Smooth muscle cell of the brain vasculature (primary cell): ENCODE measurements around the gene ZNF605.
"Not testable (repeated sequence)": the region's sequence is repeated elsewhere in the genome, so short reads cannot be mapped to it uniquely, and the experiment has no call there.

Source experiments
- DNase-seq: peaks from one replicate; pipeline ENCODE4 v3.0.0-alpha.2; 2012; ENCODE audit warnings: low read depth, low spot score

Gene ZNF605

GRCh38 chr12:132949936-132950837 lies 5.9 kb downstream of the ZNF605 start:
- no peak for DNase-seq

DNA sequence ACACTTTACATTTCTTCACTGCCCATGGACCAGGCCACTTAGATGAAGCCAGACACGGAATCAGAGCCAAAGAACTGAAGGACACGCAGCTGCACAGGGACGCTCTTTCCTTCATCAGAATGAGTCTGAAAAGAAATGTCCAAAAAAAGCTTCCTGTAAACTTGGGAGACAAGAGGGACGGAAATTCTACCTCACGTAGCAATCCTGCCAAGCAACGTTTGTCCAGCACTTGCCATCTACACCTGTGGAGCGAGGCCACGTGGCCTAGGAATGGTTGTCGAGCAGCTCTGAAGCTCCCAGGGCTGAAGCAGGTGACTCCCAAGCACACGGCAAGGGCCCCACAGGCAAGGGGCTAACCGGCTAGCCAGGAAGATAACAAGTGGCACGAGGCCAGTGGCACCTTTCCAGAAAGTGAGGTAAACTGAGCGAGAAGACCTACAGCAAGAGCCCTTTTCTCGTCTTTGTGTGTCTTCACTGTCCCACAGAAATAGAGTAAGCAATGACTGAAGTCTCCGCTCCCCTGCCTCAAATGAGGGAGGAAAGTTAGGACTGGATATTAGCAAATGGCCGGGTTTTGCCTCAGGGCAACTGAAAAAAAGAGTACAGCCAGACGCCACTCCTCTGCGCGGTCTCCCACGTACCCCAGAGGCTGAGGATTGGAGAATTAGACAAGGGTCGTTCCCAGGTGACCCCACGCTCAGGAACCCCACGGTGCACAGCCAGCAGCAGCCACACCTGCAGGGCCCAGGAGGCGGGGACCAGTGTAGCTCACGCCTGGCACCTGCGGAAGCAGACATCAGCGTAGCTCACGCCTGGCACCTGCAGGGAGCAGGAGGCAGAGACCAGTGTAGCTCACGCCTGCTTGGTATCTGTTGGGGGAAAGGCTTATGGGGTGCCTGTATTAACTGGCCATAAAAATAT lies 7.7 kb downstream of the ZNF605 start:
- no peak for DNase-seq

DNA sequence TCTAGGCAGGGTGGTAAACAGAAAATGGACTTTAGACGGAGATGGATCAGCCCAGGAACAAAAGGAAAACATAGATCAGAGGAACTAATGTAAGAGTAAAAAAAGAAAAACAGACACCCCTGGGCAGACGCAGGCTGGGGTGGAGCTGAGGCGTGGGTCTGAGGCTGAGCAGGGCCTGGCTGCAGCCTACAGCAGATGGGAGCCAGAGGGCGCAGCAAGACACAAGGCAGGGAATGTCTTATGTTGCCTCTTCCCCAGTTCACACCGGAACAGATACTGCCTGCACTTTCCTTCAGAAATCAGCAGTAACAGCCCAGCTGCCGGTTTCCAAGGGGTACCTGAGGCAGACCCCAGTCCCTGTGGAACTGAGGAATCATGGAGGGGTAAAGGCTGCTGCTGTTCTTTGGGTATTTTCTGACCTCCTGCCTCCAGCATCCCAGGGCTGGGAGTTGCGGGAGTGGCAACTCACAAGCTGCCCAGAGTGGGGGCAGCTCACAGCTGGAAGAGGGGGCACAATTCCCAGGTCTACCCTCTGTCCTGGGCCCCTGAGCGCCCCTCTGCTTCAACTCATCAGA lies 9.8 kb downstream of the ZNF605 start:
- no peak for DNase-seq

DNA sequence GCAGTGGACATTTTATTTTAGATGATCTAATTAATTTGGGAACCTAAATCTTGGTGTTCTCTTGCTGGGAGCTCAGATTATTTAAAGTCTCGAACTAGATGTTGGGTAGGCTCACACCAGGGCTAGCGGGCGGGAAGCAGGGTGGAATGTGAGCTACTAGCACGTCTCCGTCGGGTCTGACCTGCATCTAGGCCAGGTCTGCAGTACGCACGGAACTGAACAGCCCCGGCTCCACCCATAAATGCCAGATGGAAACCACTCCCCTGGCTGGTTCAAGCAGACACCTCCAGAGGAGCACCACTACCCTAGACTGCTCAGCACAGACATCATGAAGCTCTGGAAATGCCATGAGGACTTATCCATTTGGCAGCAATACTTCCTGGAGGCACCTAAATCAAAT lies 10.3 kb downstream of the ZNF605 start:
- no peak for DNase-seq

DNA sequence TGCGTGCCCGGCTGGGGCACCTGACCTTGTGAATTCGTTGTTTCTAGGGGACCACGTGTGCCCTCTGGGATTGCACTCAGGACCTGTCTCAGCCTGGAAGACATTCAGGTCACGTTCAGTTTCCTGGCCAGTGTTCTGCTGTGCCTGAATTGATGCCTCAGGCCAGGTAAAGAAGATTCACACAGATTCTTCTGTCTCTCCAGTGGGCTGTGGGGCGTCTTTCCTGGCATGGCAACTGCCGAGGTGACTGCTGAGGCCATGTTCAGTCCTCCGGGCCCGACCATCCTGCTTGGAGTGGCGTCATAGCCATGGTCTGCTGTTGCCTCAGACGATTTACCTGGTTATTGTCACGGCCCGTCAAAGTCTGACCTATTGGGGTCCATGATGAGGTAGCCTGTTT lies 13.5 kb downstream of the ZNF605 start:
- no peak for DNase-seq

- DNase-seq: no peak
Measured at GRCh38 chr12:132941336-132941954, 14.7 kb downstream of the ZNF605 start.

DNA sequence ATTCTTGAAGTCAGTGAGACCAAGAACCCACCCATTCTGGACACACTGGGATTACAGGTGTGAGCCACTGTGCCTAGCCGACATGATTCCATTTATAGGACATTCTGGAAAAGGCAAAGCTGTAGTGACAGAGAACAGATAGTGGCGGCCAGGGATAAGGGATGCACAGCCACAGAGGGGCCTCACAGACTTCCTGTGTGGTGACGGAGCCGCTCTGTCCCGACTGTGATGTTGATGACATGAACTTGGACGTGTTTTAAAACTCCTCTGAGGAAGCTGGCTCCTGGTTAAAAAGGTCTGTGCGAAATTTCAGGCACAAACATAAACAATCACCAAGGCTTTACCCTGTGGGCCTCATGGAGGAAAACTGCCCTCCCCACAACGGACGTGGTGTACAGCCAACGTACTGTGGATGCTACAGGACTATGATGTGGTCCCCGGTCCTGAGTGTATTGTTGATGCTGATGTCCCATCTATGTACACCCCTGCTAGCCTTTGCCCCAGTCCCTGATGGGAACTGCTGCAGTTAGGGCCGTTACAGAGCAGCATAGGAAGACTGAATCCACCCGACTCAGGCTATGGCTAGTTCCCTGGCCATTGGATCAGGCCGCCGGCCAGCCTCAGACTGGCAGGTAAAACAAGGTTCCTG lies 15.9 kb downstream of the ZNF605 start:
- DNase-seq: no peak

DNA sequence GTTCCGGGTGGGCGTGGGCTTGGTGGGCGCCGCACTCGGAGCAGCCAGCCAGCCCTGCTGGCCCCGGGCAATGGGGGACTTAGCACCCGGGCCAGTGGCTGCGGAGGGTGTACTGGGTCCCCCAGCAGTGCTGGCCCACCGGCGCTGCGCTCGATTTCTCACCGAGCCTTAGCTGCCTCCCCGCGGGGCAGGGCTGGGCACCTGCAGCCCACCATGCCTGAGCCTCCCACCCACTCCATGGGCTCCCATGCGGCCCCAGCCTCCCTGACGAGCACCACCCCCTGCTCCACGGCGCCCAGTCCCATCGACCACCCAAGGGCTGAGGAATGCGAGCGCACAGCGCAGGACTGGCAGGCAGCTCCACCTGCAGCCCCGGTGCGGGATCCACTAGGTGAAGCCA lies 17.3 kb downstream of the ZNF605 start:
- not testable (repeated sequence) for DNase-seq

GRCh38 chr12:132937476-132937875 lies 18.6 kb downstream of the ZNF605 start:
- DNase-seq: no peak

DNA sequence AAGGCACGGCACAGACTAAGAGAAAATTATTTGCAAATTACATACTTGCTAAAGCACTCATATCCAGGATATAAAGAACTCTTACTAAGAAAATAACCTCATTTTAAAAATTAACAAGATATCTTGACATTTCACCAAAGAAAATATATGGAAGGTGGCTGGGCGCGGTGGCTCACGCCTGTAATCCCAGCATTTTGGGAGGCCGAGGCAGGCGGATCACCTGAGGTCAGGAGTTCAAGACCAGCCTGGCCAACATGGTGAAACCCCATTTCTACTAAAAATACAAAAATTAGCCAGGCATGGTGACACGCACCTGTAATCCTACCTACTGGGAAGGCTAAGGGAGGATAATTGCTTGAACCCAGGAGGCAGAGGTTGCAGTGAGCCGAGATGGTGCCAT lies 19.2 kb downstream of the ZNF605 start:
- DNase-seq: not testable (repeated sequence)

DNA sequence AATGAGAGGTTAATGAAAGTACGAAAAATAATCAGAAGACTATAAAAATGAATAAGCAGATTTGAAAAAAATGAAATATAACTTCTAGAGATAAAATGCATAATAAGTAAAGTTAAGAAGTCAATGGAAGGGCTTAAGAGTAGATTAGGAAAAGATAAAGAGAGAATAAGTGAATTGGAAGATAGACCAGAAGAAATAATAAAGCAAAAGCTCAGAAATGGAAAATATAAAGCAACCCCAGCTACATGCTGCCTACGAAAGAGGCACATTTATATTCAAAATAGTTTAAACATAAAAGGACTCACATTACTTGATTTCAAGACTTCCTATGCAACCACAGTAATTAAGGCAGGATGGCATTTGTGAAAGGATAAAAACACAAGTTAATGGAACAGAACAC lies 19.9 kb downstream of the ZNF605 start:
- DNase-seq: no peak

DNA sequence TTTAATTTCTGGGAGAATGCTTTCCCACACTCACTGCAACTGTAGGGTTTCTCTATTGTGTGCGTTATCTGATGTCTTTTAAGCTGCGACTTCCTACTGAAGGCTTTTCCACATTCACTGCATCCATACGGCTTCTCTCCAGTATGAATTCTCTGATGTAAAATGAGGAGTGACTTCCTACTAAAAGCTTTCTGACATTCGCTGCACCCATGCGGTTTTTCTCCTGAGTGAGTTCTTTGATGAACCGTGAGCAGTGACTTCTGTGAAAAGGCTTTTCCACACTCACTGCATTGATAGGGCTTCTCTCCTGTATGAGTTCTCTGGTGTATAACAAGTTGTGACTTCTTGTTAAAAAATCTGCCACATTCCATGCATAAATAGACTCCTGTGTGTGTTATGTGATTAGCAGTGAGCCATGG lies 29.7 kb downstream of the ZNF605 start:
- DNase-seq: no peak

- no peak for DNase-seq
Measured at GRCh38 chr12:132925597-132926414, 30.3 kb downstream of the ZNF605 start.

GRCh38 chr12:132924356-132924755 lies 31.8 kb downstream of the ZNF605 start:
- DNase-seq: no peak

GRCh38 chr12:132923356-132923909 lies 32.7 kb downstream of the ZNF605 start:
- DNase-seq: no peak

DNA sequence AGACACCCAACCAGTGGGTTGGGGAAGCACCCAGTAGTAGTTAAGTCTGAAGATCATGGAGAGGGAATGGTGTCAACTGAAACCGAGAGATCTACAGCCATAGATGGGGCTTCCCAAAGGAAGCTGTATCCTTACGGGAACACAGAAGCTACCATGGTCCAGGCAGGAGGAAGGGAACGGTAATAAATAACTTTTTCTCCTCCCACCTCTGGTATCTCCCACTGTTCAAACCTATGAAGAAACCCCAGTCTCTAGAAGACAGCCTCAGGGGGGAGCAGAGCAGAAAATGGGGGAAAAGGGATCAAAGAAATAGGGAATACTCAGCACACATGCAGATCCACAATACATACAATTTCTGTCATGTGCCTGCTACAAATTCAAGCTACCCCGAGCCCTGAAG lies 33.4 kb downstream of the ZNF605 start:
- no peak for DNase-seq

- DNase-seq: no peak
Measured at GRCh38 chr12:132921685-132922084, 34.4 kb downstream of the ZNF605 start.

DNA sequence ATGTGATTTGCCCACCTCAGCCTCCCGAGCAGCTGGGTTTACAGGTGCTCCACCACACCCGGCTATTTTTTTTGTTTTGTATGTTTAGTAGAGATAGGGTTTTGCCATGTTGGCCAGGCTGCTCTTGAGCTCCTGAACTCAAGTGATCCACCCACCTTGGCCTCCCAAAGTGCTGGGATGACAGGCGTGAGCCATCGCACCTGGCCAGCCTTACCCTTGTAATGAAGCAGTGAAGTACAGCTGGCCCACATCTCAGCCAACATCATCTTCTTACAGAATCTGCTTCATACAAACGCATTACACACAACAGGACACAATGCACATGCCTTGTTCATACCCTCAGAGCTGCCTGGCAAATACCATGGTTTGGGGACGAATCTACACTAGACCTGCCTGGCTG lies 37.4 kb downstream of the ZNF605 start:
- no peak for DNase-seq

GRCh38 chr12:132909030-132909368 lies 47.1 kb downstream of the ZNF605 start:
- DNase-seq: no peak
